Vagina (tissue), 2 donors: ENCODE data around the gene COLEC12. TPM values are rescaled to one million over a fixed set of nuclear protein-coding genes. Genes with fewer than 3 reads are reported as not detected.
"Not testable (repeated sequence)": the region's sequence is repeated elsewhere in the genome, so short reads cannot be mapped to it uniquely, and the experiment has no call there.

Experiments
- DNase-seq, 2 donors: peaks; one replicate each; pipeline ENCODE4 v3.0.0-alpha.2; 2017; ENCODE audit errors: extremely low spot score in 2 of 2
- H3K27ac ChIP-seq: fragments of 200-600 bp; sonication (generic); one replicate; pipeline ENCODE4 v1.5.1; 2019
- H3K27me3 ChIP-seq: fragments of 200-600 bp; sonication (generic); one replicate; pipeline ENCODE4 v1.5.1; 2019
- H3K36me3 ChIP-seq, 2 donors: fragments of 200-600 bp; sonication (generic); one replicate each; pipeline ENCODE4 v1.5.1; 2017 to 2019
- H3K4me1 ChIP-seq: fragments of 200-600 bp; sonication (generic); one replicate; pipeline ENCODE4 v1.5.1; 2019
- H3K4me3 ChIP-seq, 2 donors: fragments of 200-600 bp; sonication (generic); 1 replicate in 1 of 2; 2 replicates in 1 of 2; pipeline ENCODE4 v1.5.1; 2016 to 2019
- H3K9me3 ChIP-seq: fragments of 200-600 bp; sonication (generic); one replicate; pipeline ENCODE4 v1.5.1; 2019
- POLR2A ChIP-seq, 2 donors: fragments of 450-650 bp; IDR thresholded peaks; one replicate each; pipeline ENCODE4 v1.6.1; 2017; ENCODE audit warnings: antibody characterized with exemption in 2 of 2, mild to moderate bottlenecking in 2 of 2, moderate library complexity in 2 of 2
- POLR2AphosphoS5 ChIP-seq, 2 donors: sonication (generic); formaldehyde crosslinking; IDR thresholded peaks; one replicate each; pipeline ENCODE4 v1.9.0; 2017; ENCODE audit warnings: antibody characterized with exemption in 2 of 2, mild to moderate bottlenecking in 2 of 2, low read depth in 1 of 2; ENCODE audit not compliant: insufficient read depth in 1 of 2
- intact Hi-C: fragments of 100-400 bp; cut with DNase I; formaldehyde crosslinking; loops from one replicate; pipeline ENCODE4 v1.15.1; 2023
- total RNA-seq: library from RNA; depleted of rRNA; stranded (reverse); fragments of >200 nt; gene quantifications from one replicate; pipeline ENCODE4 v1.2.3, GENCODE V29; 2016
- TF ChIP-seq, protein P1 (sequence below), 3 experiments: fragments of 450-650 bp in 2 of 3; fragments of 200-600 bp in 1 of 3; sonication (generic) in 1 of 3; IDR thresholded peaks; one replicate each; pipeline ENCODE4 v1.5.1; 2017 to 2019; ENCODE audit warnings: antibody characterized with exemption in 3 of 3, mild to moderate bottlenecking in 2 of 3, moderate library complexity in 2 of 3

The COLEC12 gene
- total RNA-seq, 1 donor from 2014 or later: 18.9 TPM

DNA sequence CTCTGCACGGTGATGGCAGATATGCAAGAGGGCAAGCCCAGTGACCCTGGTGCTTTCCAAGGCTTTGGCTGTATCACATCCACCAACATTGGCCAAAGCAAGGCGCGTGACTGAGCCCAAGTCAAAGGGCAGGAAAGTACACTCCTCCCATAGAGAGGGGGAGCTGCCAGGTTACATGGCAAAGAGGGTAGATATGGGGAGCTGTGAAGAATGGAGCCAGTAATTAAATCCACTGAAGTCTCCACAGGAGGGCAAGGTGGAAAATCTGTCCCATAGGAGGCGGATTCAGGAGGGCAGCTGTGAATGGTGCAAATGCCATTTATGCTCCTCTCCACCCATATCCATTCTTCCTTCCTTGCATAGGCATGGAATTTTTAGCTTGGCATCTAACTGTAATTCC is 188.1 kb downstream of the COLEC12 start:
- Histone ChIP-seq H3K4me3 (no peak overlapping the region), H3K36me3 (no peaks in the 10 kb centered on the region), H3K4me1 (no peaks in the 10 kb centered on the region), H3K9me3 (no peaks in the 10 kb centered on the region), H3K27ac (no peak overlapping the region), H3K27me3 (no peaks in the 10 kb centered on the region)
- intact Hi-C loops: no loop called here
- DNase-seq: no peak
- TF ChIP-seq POLR2A (IDR thresholded peaks at IDR 0.05): no peak
- TF ChIP-seq POLR2AphosphoS5 (IDR thresholded peaks at IDR 0.05; ENCODE audit: insufficient read depth in 1 of 2, low read depth in 1 of 2): no peak
- TF ChIP-seq, protein P1, sequence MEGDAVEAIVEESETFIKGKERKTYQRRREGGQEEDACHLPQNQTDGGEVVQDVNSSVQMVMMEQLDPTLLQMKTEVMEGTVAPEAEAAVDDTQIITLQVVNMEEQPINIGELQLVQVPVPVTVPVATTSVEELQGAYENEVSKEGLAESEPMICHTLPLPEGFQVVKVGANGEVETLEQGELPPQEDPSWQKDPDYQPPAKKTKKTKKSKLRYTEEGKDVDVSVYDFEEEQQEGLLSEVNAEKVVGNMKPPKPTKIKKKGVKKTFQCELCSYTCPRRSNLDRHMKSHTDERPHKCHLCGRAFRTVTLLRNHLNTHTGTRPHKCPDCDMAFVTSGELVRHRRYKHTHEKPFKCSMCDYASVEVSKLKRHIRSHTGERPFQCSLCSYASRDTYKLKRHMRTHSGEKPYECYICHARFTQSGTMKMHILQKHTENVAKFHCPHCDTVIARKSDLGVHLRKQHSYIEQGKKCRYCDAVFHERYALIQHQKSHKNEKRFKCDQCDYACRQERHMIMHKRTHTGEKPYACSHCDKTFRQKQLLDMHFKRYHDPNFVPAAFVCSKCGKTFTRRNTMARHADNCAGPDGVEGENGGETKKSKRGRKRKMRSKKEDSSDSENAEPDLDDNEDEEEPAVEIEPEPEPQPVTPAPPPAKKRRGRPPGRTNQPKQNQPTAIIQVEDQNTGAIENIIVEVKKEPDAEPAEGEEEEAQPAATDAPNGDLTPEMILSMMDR (IDR thresholded peaks at IDR 0.05): no peak

DNA sequence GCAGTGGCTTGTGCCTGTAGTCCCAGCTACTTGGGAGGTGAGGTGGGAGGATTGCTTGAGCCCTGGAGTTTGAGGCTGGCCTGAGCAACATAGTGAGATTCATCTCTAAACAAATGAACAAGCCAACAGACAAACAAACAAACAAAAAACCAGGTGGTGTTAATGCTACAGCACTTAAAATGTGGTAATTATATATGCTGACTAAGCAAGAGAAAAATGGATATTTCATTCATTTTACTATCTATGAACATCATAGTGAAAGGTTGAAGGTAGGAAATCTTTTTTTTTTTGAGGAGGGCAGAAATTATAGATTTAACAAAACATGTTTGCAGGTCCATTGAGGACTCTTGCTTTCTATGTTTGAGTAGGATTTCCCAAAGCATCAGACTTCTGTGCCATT is 190.5 kb downstream of the COLEC12 start:
- intact Hi-C loops: no loop called here
- DNase-seq: no peak
- TF ChIP-seq POLR2AphosphoS5 (IDR thresholded peaks at IDR 0.05; ENCODE audit: insufficient read depth in 1 of 2, low read depth in 1 of 2): no peak
- no peak for TF ChIP-seq POLR2A (IDR thresholded peaks at IDR 0.05)
- TF ChIP-seq, protein P1 (IDR thresholded peaks at IDR 0.05): no peak
- H3K27ac ChIP-seq: no peak overlapping the region
- no peaks in the 10 kb centered on the region for H3K36me3 ChIP-seq
- H3K9me3 ChIP-seq: no peaks in the 10 kb centered on the region
- no peaks in the 10 kb centered on the region for H3K27me3 ChIP-seq
- H3K4me3 ChIP-seq: no peak overlapping the region
- no peaks in the 10 kb centered on the region for H3K4me1 ChIP-seq

DNA sequence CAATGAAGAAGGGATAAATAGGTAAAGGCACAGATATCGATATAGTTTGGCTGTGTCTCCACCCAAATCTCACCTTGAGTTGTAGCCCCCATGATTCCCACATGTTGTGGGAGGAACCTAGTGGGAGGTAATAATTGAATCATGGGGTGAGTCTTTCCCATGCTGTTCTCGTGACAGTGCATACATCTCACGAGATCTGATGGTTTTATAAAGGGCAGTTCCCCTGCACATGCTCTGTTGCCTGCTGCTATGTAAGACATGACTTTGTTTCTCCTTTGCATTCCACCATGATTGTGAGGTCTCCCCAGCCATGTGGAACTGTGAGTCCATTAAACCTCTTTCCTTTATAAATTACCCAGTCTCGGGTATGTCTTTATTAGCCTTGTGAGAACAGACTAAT is 192.4 kb downstream of the COLEC12 start:
- H3K4me3 ChIP-seq, intact Hi-C loops, H3K27me3 ChIP-seq, DNase-seq, H3K27ac ChIP-seq, H3K36me3 ChIP-seq, H3K4me1 ChIP-seq, H3K9me3 ChIP-seq: not testable (repeated sequence)

DNA sequence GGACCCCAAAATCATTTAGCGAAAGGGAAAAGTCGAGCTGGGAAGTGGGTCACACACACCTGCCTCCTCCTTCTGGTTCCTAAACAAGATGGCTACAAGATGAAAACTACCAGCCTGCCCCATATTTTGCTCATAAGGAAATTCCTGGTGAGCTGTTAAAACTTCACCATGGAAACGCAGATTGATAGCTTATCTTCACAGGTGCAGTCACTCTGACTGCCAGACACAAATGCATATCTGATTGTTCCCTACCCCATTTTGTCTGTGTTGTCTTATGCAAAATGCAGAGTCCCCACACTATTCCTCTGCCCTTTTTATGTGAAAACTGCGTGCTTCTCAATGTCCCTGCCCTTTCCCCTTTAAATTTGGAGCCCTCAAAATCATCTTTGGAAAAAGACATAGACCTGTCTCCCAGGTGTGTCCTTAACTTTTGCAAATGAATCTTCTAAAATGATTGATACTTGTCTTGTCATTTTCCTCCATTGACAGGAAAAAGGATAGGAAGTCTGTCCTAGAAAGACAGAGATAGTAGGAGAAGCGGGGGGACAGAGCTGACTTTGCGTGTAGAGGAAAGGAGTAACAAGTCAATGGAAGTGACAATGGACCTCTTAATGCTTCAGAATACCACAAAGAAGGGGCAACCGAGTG is 193.8 kb downstream of the COLEC12 start:
- no peak overlapping the region for H3K4me3 ChIP-seq
- no peaks in the 10 kb centered on the region for H3K9me3 ChIP-seq
- H3K36me3 ChIP-seq: no peaks in the 10 kb centered on the region
- no peak for DNase-seq
- intact Hi-C loops: no loop called here
- H3K27ac ChIP-seq: no peak overlapping the region
- no peaks in the 10 kb centered on the region for H3K27me3 ChIP-seq
- TF ChIP-seq, protein P1 (IDR thresholded peaks at IDR 0.05): no peak
- no peak for TF ChIP-seq POLR2AphosphoS5 (IDR thresholded peaks at IDR 0.05; ENCODE audit: insufficient read depth in 1 of 2, low read depth in 1 of 2)
- TF ChIP-seq POLR2A (IDR thresholded peaks at IDR 0.05): no peak
- no peaks in the 10 kb centered on the region for H3K4me1 ChIP-seq

DNA sequence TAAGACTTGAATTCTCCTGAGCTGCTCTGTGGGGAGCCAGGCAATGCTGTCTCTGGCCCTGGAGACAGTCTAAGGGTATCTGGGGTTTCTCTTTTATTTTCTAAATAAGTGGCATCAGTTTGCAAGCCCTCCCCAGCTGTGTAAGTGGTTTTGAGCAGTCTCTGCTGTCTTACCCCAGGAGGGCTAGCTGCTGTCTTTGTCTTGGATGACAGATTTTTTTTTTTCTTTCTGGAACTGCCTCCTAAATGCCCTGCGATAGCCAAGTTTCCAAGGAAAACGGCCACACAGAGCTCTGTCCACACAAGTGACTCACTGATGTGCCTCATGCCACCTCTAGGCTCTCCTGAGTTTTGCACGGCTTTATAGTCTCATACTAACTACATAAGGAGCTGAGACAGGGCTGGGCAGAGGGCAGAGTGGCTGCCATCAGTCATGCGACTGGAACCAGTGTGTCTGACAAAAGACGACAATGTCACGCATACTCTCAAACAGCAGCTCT is 195.4 kb downstream of the COLEC12 start:
- no peaks in the 10 kb centered on the region for H3K36me3 ChIP-seq
- no peak for DNase-seq
- H3K9me3 ChIP-seq: no peaks in the 10 kb centered on the region
- no peaks in the 10 kb centered on the region for H3K4me1 ChIP-seq
- intact Hi-C loops: no loop called here
- no peak overlapping the region for H3K27ac ChIP-seq
- TF ChIP-seq POLR2A (IDR thresholded peaks at IDR 0.05) (no peak), POLR2AphosphoS5 (IDR thresholded peaks at IDR 0.05; ENCODE audit: insufficient read depth in 1 of 2, low read depth in 1 of 2) (no peak)
- TF ChIP-seq, protein P1 (IDR thresholded peaks at IDR 0.05): no peak
- no peak overlapping the region for H3K4me3 ChIP-seq
- no peaks in the 10 kb centered on the region for H3K27me3 ChIP-seq
